Ishikawa (cell line): ENCODE data around the gene DLGAP4.

Experiments
- CEBPB ChIP-seq: IDR thresholded peaks from 2 replicates; pipeline ENCODE4 v1.6.1; 2012
- CREB1 ChIP-seq: IDR thresholded peaks from 2 replicates; pipeline ENCODE4 v1.6.1; 2012; ENCODE audit warnings: low read depth
- EP300 ChIP-seq: IDR thresholded peaks from 2 replicates; pipeline ENCODE4 v1.6.1; 2012; ENCODE audit warnings: borderline replicate concordance
- FOXM1 ChIP-seq: IDR thresholded peaks from 2 replicates; pipeline ENCODE4 v1.6.1; 2012; ENCODE audit warnings: low read depth, borderline replicate concordance
- NFIC ChIP-seq: IDR thresholded peaks from 2 replicates; pipeline ENCODE4 v1.6.1; 2012
- TCF12 ChIP-seq: IDR thresholded peaks from 2 replicates; pipeline ENCODE4 v1.6.1; 2012; ENCODE audit warnings: low read depth
- YY1 ChIP-seq: IDR thresholded peaks from 2 replicates; pipeline ENCODE4 v1.6.1; 2012; ENCODE audit warnings: low read depth
- TF ChIP-seq, protein P1 (sequence below): IDR thresholded peaks from 2 replicates; pipeline ENCODE4 v1.6.1; 2012
- TF ChIP-seq, protein P2 (sequence below): IDR thresholded peaks from 2 replicates; pipeline ENCODE4 v1.6.1; 2012
- TF ChIP-seq, protein P3 (sequence below): IDR thresholded peaks from 2 replicates; pipeline ENCODE4 v1.6.1; 2012; ENCODE audit warnings: low read depth, mild to moderate bottlenecking

DNA sequence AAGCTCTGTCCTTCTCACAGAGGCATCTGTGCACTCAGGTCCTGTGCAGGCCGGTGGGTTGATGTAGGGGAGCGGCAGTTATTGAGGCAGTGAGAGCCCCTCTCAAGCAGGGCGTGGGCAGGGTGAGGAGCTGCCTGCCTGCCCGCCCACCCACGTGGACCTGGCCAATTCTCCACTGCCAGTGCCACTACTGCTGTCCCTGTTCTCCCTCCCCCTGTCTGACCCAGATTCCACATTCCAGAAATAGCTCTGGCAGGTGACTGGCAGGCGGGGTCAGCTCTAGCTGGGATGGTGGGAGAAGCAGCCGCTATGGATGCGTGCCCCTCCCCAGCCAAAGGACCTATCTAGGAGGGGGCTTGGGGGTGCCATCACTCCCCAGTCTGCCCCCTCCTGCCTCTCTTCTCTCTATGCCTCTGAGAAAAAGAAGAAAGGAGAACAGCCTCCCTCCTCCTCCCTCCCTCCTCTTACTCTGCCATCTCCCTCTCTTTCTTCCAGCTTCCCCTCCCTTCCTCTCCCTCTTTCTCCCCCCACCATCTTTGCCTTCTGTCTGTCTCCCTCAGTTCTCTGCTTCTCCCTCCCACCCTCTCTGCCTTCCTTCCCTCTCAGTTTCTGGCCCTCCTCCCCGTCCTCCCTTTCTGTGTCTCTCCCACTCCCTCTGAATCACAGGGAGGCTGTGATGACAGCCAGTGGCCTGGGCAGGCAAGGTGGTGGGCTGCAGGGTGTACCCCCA lies 148.7 kb downstream of the DLGAP4 start:
- TF ChIP-seq CREB1: no peak
- no peak for TF ChIP-seq CEBPB
- TF ChIP-seq, protein P1, sequence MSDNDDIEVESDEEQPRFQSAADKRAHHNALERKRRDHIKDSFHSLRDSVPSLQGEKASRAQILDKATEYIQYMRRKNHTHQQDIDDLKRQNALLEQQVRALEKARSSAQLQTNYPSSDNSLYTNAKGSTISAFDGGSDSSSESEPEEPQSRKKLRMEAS: peak; percentile 68
- TF ChIP-seq EP300: no peak
- no peak for TF ChIP-seq NFIC
- TF ChIP-seq, protein P2, sequence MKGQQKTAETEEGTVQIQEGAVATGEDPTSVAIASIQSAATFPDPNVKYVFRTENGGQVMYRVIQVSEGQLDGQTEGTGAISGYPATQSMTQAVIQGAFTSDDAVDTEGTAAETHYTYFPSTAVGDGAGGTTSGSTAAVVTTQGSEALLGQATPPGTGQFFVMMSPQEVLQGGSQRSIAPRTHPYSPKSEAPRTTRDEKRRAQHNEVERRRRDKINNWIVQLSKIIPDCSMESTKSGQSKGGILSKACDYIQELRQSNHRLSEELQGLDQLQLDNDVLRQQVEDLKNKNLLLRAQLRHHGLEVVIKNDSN: peak; percentile 62
- TF ChIP-seq, protein P3, sequence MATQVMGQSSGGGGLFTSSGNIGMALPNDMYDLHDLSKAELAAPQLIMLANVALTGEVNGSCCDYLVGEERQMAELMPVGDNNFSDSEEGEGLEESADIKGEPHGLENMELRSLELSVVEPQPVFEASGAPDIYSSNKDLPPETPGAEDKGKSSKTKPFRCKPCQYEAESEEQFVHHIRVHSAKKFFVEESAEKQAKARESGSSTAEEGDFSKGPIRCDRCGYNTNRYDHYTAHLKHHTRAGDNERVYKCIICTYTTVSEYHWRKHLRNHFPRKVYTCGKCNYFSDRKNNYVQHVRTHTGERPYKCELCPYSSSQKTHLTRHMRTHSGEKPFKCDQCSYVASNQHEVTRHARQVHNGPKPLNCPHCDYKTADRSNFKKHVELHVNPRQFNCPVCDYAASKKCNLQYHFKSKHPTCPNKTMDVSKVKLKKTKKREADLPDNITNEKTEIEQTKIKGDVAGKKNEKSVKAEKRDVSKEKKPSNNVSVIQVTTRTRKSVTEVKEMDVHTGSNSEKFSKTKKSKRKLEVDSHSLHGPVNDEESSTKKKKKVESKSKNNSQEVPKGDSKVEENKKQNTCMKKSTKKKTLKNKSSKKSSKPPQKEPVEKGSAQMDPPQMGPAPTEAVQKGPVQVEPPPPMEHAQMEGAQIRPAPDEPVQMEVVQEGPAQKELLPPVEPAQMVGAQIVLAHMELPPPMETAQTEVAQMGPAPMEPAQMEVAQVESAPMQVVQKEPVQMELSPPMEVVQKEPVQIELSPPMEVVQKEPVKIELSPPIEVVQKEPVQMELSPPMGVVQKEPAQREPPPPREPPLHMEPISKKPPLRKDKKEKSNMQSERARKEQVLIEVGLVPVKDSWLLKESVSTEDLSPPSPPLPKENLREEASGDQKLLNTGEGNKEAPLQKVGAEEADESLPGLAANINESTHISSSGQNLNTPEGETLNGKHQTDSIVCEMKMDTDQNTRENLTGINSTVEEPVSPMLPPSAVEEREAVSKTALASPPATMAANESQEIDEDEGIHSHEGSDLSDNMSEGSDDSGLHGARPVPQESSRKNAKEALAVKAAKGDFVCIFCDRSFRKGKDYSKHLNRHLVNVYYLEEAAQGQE: no peak
- no peak for TF ChIP-seq FOXM1
- TF ChIP-seq TCF12: 0 out of 2 replicates have a peak, but pooled peaks have one; percentile 13
- no peak for TF ChIP-seq YY1
